ENCODE measurements around the gene SEMA3E. TPM values are rescaled to one million over a fixed set of nuclear protein-coding genes. Genes with fewer than 3 reads are reported as not detected.

SEMA3E gene
- total and polyA plus RNA-seq, 5 donors from 2014 or later = not detected

- Mint-ChIP-seq H3K27ac (no peak overlapping the region), H3K4me3 (no peak overlapping the region), H3K9me3 (peaks cover 3 to 17% (median 12%) of the 10 kb centered on the region in 7 donors), H3K36me3 (no peaks in the 10 kb centered on the region), H3K4me1 (no peaks in the 10 kb centered on the region), H3K27me3 (no peaks in the 10 kb centered on the region)
- no peak for DNase-seq
- Histone ChIP-seq H3K4me1 (ENCODE audit: control insufficient read depth, insufficient read depth, low read length, poor library complexity, severe bottlenecking) (no peaks in the 10 kb centered on the region), H3K27ac (ENCODE audit: insufficient read depth, low read length, poor library complexity, severe bottlenecking) (no peak overlapping the region), H3K27me3 (ENCODE audit: control insufficient read depth, insufficient read depth, low read length) (no peaks in the 10 kb centered on the region), H3K36me3 (ENCODE audit: control insufficient read depth, insufficient read depth, low read length) (no peaks in the 10 kb centered on the region), H3K4me3 (ENCODE audit: low read depth, low read length) (no peak overlapping the region), H3K9me3 (ENCODE audit: control insufficient read depth in 2 of 2, low read length in 2 of 2) (peaks cover 0 to 2% of the 10 kb centered on the region in 2 experiments)
- ATAC-seq (ENCODE audit: low read depth in 2 of 2) = no peak
Measured at GRCh38 chr7:83550100-83550499, 98.8 kb downstream of the SEMA3E start.

GRCh38 chr7:83548250-83548649, 100.7 kb downstream of the SEMA3E start:
- Histone ChIP-seq H3K4me3 (ENCODE audit: low read depth, low read length) (no peak overlapping the region), H3K4me1 (ENCODE audit: control insufficient read depth, insufficient read depth, low read length, poor library complexity, severe bottlenecking) (no peaks in the 10 kb centered on the region), H3K27me3 (ENCODE audit: control insufficient read depth, insufficient read depth, low read length) (no peaks in the 10 kb centered on the region), H3K27ac (ENCODE audit: insufficient read depth, low read length, poor library complexity, severe bottlenecking) (no peak overlapping the region), H3K36me3 (ENCODE audit: control insufficient read depth, insufficient read depth, low read length) (no peaks in the 10 kb centered on the region), H3K9me3 (ENCODE audit: control insufficient read depth in 2 of 2, low read length in 2 of 2) (peaks cover 0 to 2% of the 10 kb centered on the region in 2 experiments)
- no peak overlapping the region for H3K27ac Mint-ChIP-seq
- no peaks in the 10 kb centered on the region for H3K4me1 Mint-ChIP-seq
- no peaks in the 10 kb centered on the region for H3K27me3 Mint-ChIP-seq
- H3K4me3 Mint-ChIP-seq = no peak overlapping the region
- ATAC-seq (ENCODE audit: low read depth in 2 of 2) (no peak), DNase-seq (no peak)
- no peaks in the 10 kb centered on the region for H3K36me3 Mint-ChIP-seq
- H3K9me3 Mint-ChIP-seq = peaks cover 2 to 18% (median 7%) of the 10 kb centered on the region in 7 donors

- no peak overlapping the region for H3K27ac ChIP-seq (ENCODE audit: insufficient read depth, low read length, poor library complexity, severe bottlenecking)
- no peaks in the 10 kb centered on the region for H3K27me3 Mint-ChIP-seq
- H3K27ac Mint-ChIP-seq = no peak overlapping the region
- no peak overlapping the region for H3K4me3 Mint-ChIP-seq
- peaks cover 0 to 2% of the 10 kb centered on the region in 2 experiments for H3K9me3 ChIP-seq (ENCODE audit: control insufficient read depth in 2 of 2, low read length in 2 of 2)
- no peak for ATAC-seq (ENCODE audit: low read depth in 2 of 2)
- H3K4me3 ChIP-seq (ENCODE audit: low read depth, low read length) = no peak overlapping the region
- H3K9me3 Mint-ChIP-seq = peaks cover 0 to 12% (median 4%) of the 10 kb centered on the region in 7 donors
- no peaks in the 10 kb centered on the region for H3K27me3 ChIP-seq (ENCODE audit: control insufficient read depth, insufficient read depth, low read length)
- H3K4me1 ChIP-seq (ENCODE audit: control insufficient read depth, insufficient read depth, low read length, poor library complexity, severe bottlenecking) = no peaks in the 10 kb centered on the region
- H3K36me3 ChIP-seq (ENCODE audit: control insufficient read depth, insufficient read depth, low read length) = no peaks in the 10 kb centered on the region
- no peak for DNase-seq
- H3K4me1 Mint-ChIP-seq = no peaks in the 10 kb centered on the region
- no peaks in the 10 kb centered on the region for H3K36me3 Mint-ChIP-seq
Measured at GRCh38 chr7:83547526-83547925, 101.4 kb downstream of the SEMA3E start.

DNA sequence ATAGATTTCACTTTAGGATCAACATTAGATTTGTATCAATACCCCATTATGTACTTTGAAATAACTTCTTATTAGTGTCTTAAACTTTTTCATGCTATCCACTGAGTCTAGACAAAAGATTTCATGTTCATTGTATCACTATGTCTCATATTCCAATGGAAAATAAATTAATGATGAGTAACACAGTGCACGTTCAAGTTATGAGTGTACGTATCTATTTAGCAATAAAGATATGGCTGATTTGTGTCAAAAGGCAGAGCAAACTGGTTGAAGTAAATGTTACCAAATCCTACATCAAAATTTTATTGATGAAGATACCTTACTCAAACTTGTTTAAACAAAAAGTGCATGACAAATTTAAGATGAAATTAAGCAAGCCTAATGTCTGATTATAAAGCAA, 102.4 kb downstream of the SEMA3E start:
- no peaks in the 10 kb centered on the region for H3K4me1 ChIP-seq (ENCODE audit: control insufficient read depth, insufficient read depth, low read length, poor library complexity, severe bottlenecking)
- no peaks in the 10 kb centered on the region for H3K27me3 ChIP-seq (ENCODE audit: control insufficient read depth, insufficient read depth, low read length)
- no peaks in the 10 kb centered on the region for H3K27me3 Mint-ChIP-seq
- no peak overlapping the region for H3K27ac Mint-ChIP-seq
- no peak overlapping the region for H3K4me3 ChIP-seq (ENCODE audit: low read depth, low read length)
- ATAC-seq (ENCODE audit: low read depth in 2 of 2) (no peak), DNase-seq (no peak)
- H3K4me1 Mint-ChIP-seq = no peaks in the 10 kb centered on the region
- H3K4me3 Mint-ChIP-seq = no peak overlapping the region
- H3K9me3 ChIP-seq (ENCODE audit: control insufficient read depth in 2 of 2, low read length in 2 of 2) = peaks cover 0 to 2% of the 10 kb centered on the region in 2 experiments
- H3K27ac ChIP-seq (ENCODE audit: insufficient read depth, low read length, poor library complexity, severe bottlenecking) = no peak overlapping the region
- H3K36me3 Mint-ChIP-seq = no peaks in the 10 kb centered on the region
- H3K9me3 Mint-ChIP-seq = peaks cover 0 to 12% (median 4%) of the 10 kb centered on the region in 7 donors
- H3K36me3 ChIP-seq (ENCODE audit: control insufficient read depth, insufficient read depth, low read length) = no peaks in the 10 kb centered on the region

DNA sequence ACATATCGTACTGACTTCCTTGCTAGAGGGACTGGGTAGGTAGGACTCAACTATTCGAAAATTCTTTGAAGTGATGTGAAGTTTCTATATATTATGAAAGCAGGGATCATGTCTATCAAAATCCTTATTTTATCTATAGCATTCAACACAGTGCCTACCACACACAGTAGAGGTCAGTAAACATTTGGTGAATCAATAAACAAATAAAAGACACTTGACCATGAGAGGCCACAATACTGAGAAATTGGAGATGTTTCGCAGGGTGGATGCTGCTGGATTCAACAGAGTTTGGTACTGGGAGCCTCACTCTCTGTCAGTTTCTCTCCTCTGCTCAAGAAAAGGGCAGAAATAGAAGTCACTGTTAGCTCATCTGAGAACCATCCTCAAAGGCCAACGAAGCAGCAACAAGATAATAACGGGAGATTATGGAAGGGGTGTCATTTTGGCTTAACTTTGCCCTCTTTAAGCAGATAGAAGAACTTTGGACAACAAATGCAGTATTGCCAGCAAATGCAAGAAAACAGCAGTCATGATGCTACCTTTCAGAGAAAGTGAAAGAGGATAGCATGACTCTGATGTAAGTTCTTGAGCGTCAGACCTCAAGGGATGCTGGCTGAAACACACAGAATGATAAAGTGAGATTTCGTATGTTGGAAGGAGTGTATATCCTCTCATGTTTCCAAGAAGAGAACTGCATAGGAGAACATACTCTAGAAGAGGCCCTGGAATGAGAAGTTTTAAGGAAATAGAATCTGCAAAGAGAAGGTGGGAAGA, 107.6 kb downstream of the SEMA3E start:
- Mint-ChIP-seq H3K9me3 (peaks cover 1 to 15% (median 8%) of the 10 kb centered on the region in 7 donors), H3K4me1 (no peaks in the 10 kb centered on the region), H3K36me3 (no peaks in the 10 kb centered on the region), H3K27me3 (no peaks in the 10 kb centered on the region), H3K27ac (no peak overlapping the region), H3K4me3 (no peak overlapping the region)
- no peak for ATAC-seq (ENCODE audit: low read depth in 2 of 2)
- H3K9me3 ChIP-seq (ENCODE audit: control insufficient read depth in 2 of 2, low read length in 2 of 2) = peaks cover 0 to 4% of the 10 kb centered on the region in 2 experiments
- H3K4me3 ChIP-seq (ENCODE audit: low read depth, low read length) = no peak overlapping the region
- H3K4me1 ChIP-seq (ENCODE audit: control insufficient read depth, insufficient read depth, low read length, poor library complexity, severe bottlenecking) = no peaks in the 10 kb centered on the region
- no peak for DNase-seq
- H3K36me3 ChIP-seq (ENCODE audit: control insufficient read depth, insufficient read depth, low read length) = no peaks in the 10 kb centered on the region
- H3K27ac ChIP-seq (ENCODE audit: insufficient read depth, low read length, poor library complexity, severe bottlenecking) = no peak overlapping the region
- H3K27me3 ChIP-seq (ENCODE audit: control insufficient read depth, insufficient read depth, low read length) = no peaks in the 10 kb centered on the region

GRCh38 chr7:83534488-83534887, 114.5 kb downstream of the SEMA3E start:
- Histone ChIP-seq H3K27ac (ENCODE audit: insufficient read depth, low read length, poor library complexity, severe bottlenecking) (no peak overlapping the region), H3K27me3 (ENCODE audit: control insufficient read depth, insufficient read depth, low read length) (no peaks in the 10 kb centered on the region), H3K9me3 (ENCODE audit: control insufficient read depth in 2 of 2, low read length in 2 of 2) (peaks cover 1 to 4% of the 10 kb centered on the region in 2 experiments), H3K4me3 (ENCODE audit: low read depth, low read length) (no peak overlapping the region), H3K36me3 (ENCODE audit: control insufficient read depth, insufficient read depth, low read length) (no peaks in the 10 kb centered on the region), H3K4me1 (ENCODE audit: control insufficient read depth, insufficient read depth, low read length, poor library complexity, severe bottlenecking) (no peaks in the 10 kb centered on the region)
- H3K36me3 Mint-ChIP-seq = no peaks in the 10 kb centered on the region
- H3K4me3 Mint-ChIP-seq = no peak overlapping the region
- H3K27ac Mint-ChIP-seq = no peak overlapping the region
- no peak for DNase-seq
- ATAC-seq (ENCODE audit: low read depth in 2 of 2) = no peak
- no peaks in the 10 kb centered on the region for H3K4me1 Mint-ChIP-seq
- H3K9me3 Mint-ChIP-seq = peaks cover 2 to 11% (median 5%) of the 10 kb centered on the region in 7 donors
- H3K27me3 Mint-ChIP-seq = no peaks in the 10 kb centered on the region

DNA sequence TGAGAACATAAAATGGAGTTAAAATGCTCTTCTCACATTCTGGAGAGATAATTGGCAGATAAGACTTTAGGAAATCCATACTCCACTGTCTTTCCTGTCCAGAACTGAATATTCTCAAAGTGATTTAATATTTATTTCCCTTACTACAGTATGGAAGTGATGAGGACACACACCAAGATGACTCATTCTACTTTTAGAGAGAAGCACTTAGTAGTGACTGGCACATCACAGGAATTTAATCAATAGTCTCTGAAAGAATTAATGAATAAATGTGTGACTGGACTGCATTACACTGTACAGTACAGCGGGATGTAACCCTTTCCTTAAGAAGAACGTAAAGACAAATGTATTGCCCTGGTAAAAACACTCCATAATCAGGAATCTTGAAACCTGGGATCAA, 116.7 kb downstream of the SEMA3E start:
- Histone ChIP-seq H3K27ac (ENCODE audit: insufficient read depth, low read length, poor library complexity, severe bottlenecking) (no peak overlapping the region), H3K27me3 (ENCODE audit: control insufficient read depth, insufficient read depth, low read length) (no peaks in the 10 kb centered on the region), H3K9me3 (ENCODE audit: control insufficient read depth in 2 of 2, low read length in 2 of 2) (peaks cover 0 to 3% of the 10 kb centered on the region in 2 experiments), H3K36me3 (ENCODE audit: control insufficient read depth, insufficient read depth, low read length) (no peaks in the 10 kb centered on the region), H3K4me1 (ENCODE audit: control insufficient read depth, insufficient read depth, low read length, poor library complexity, severe bottlenecking) (no peaks in the 10 kb centered on the region), H3K4me3 (ENCODE audit: low read depth, low read length) (no peak overlapping the region)
- DNase-seq (no peak), ATAC-seq (ENCODE audit: low read depth in 2 of 2) (no peak)
- H3K36me3 Mint-ChIP-seq = no peaks in the 10 kb centered on the region
- peaks cover 1 to 4% (median 4%) of the 10 kb centered on the region in 7 donors for H3K9me3 Mint-ChIP-seq
- no peaks in the 10 kb centered on the region for H3K27me3 Mint-ChIP-seq
- no peak overlapping the region for H3K4me3 Mint-ChIP-seq
- no peaks in the 10 kb centered on the region for H3K4me1 Mint-ChIP-seq
- no peak overlapping the region for H3K27ac Mint-ChIP-seq

GRCh38 chr7:83531766-83532165, 117.2 kb downstream of the SEMA3E start:
- Mint-ChIP-seq H3K4me1 (no peaks in the 10 kb centered on the region), H3K9me3 (peaks cover 1 to 7% (median 3%) of the 10 kb centered on the region in 7 donors), H3K36me3 (no peaks in the 10 kb centered on the region), H3K27me3 (no peaks in the 10 kb centered on the region), H3K4me3 (no peak overlapping the region), H3K27ac (no peak overlapping the region)
- Histone ChIP-seq H3K27ac (ENCODE audit: insufficient read depth, low read length, poor library complexity, severe bottlenecking) (no peak overlapping the region), H3K4me1 (ENCODE audit: control insufficient read depth, insufficient read depth, low read length, poor library complexity, severe bottlenecking) (no peaks in the 10 kb centered on the region), H3K27me3 (ENCODE audit: control insufficient read depth, insufficient read depth, low read length) (no peaks in the 10 kb centered on the region), H3K4me3 (ENCODE audit: low read depth, low read length) (no peak overlapping the region), H3K9me3 (ENCODE audit: control insufficient read depth in 2 of 2, low read length in 2 of 2) (peaks cover 0 to 3% of the 10 kb centered on the region in 2 experiments), H3K36me3 (ENCODE audit: control insufficient read depth, insufficient read depth, low read length) (no peaks in the 10 kb centered on the region)
- ATAC-seq (ENCODE audit: low read depth in 2 of 2) = no peak
- DNase-seq = no peak
